MM.1S (cell line): ENCODE measurements around the gene SMIM14.
A peak's percentile ranks its signal among the peaks of the same experiment; 100 is the strongest.

Experiments
- DNase-seq: peaks from one replicate; pipeline ENCODE4 v3.0.0-alpha.2; 2015
- H2AFZ ChIP-seq: fragments of 300-600 bp; sonication (generic); 2 replicates; pipeline ENCODE4 v1.6.0; 2016; ENCODE audit warnings: antibody characterized with exemption, low read length
- H3F3A ChIP-seq: fragments of 300-600 bp; sonication (generic); 2 replicates; pipeline ENCODE4 v1.6.1; 2016; ENCODE audit warnings: mild to moderate bottlenecking, antibody characterized with exemption, low read length, moderate library complexity, mixed read lengths; ENCODE audit not compliant: insufficient read depth
- H3K27ac ChIP-seq: fragments of 300-600 bp; sonication (generic); 2 replicates; pipeline ENCODE4 v1.5.1; 2016; ENCODE audit warnings: mild to moderate bottlenecking, low read length
- H3K27me3 ChIP-seq: fragments of 300-600 bp; sonication (generic); replicated peaks from 2 replicates; pipeline ENCODE4 v1.6.0; 2016; ENCODE audit warnings: low read length; ENCODE audit not compliant: insufficient read depth
- H3K36me3 ChIP-seq: fragments of 300-600 bp; sonication (generic); replicated peaks from 2 replicates; pipeline ENCODE4 v1.6.1; 2016; ENCODE audit warnings: mild to moderate bottlenecking, low read length, mixed read lengths; ENCODE audit not compliant: insufficient read depth
- H3K4me1 ChIP-seq: fragments of 300-600 bp; sonication (generic); 2 replicates; pipeline ENCODE4 v1.6.1; 2016; ENCODE audit warnings: low read length, mixed read lengths
- H3K4me2 ChIP-seq: fragments of 300-600 bp; sonication (generic); 2 replicates; pipeline ENCODE4 v1.6.0; 2016; ENCODE audit warnings: low read depth, low read length
- H3K4me3 ChIP-seq: fragments of 300-600 bp; sonication (generic); 2 replicates; pipeline ENCODE4 v1.5.1; 2016; ENCODE audit warnings: low read length, mixed read lengths
- H3K79me2 ChIP-seq: fragments of 300-600 bp; sonication (generic); 2 replicates; pipeline ENCODE4 v1.6.1; 2016; ENCODE audit warnings: mixed run types, low read length, mixed read lengths
- H3K9ac ChIP-seq: fragments of 300-600 bp; sonication (generic); 2 replicates; pipeline ENCODE4 v1.6.1; 2016; ENCODE audit warnings: low read length, mixed read lengths
- H3K9me2 ChIP-seq: fragments of 300-600 bp; sonication (generic); replicated peaks from 2 replicates; pipeline ENCODE4 v1.6.1; 2016; ENCODE audit warnings: mild to moderate bottlenecking, low read length, mixed read lengths; ENCODE audit not compliant: insufficient read depth
- H3K9me3 ChIP-seq: fragments of 300-600 bp; sonication (generic); replicated peaks from 2 replicates; pipeline ENCODE4 v1.6.1; 2016; ENCODE audit warnings: mild to moderate bottlenecking, low read length, mixed read lengths; ENCODE audit not compliant: insufficient read depth
- H4K20me1 ChIP-seq: fragments of 300-600 bp; sonication (generic); 2 replicates; pipeline ENCODE4 v1.6.1; 2016; ENCODE audit warnings: mild to moderate bottlenecking, low read length, moderate library complexity, mixed read lengths; ENCODE audit not compliant: insufficient read depth
- CTCF ChIP-seq: fragments of 300-600 bp; sonication (generic); IDR thresholded peaks from 2 replicates; pipeline ENCODE4 v1.5.1; 2016; ENCODE audit warnings: antibody characterized with exemption, low read length, mixed read lengths
- EZH2 ChIP-seq: fragments of 300-600 bp; sonication (generic); optimal IDR thresholded peaks from 2 replicates; pipeline ENCODE3; 2017; ENCODE audit warnings: low read depth, mild to moderate bottlenecking, antibody characterized with exemption, low read length, mixed read lengths
- EZH2phosphoT487 ChIP-seq: fragments of 300-600 bp; sonication (generic); IDR thresholded peaks from 2 replicates; pipeline ENCODE4 v1.6.1; 2018; ENCODE audit warnings: antibody characterized with exemption, low read length

The SMIM14 gene

GRCh38 chr4:39571504-39571903 lies 67.2 kb downstream of the SMIM14 start:
- DNase-seq: no peak
- no peaks in the 10 kb centered on the region for H3K4me1 ChIP-seq
- no peak overlapping the region for H3K9ac ChIP-seq
- no peak overlapping the region for H2AFZ ChIP-seq
- no peaks in the 10 kb centered on the region for H3F3A ChIP-seq
- no peaks in the 10 kb centered on the region for H3K27me3 ChIP-seq
- no peak overlapping the region for H3K4me2 ChIP-seq
- no peaks in the 10 kb centered on the region for H3K9me2 ChIP-seq
- no peaks in the 10 kb centered on the region for H3K9me3 ChIP-seq
- no peak overlapping the region for H3K4me3 ChIP-seq
- H3K79me2 ChIP-seq: no peaks in the 10 kb centered on the region
- no peak overlapping the region for H3K27ac ChIP-seq
- no peaks in the 10 kb centered on the region for H3K36me3 ChIP-seq
- no peaks in the 10 kb centered on the region for H4K20me1 ChIP-seq
- TF ChIP-seq CTCF (no peak), EZH2 (no peak), EZH2phosphoT487 (no peak)

- TF ChIP-seq EZH2phosphoT487: no peak
- no peak for TF ChIP-seq CTCF
- no peak for TF ChIP-seq EZH2
- H3K9me2 ChIP-seq: no peaks in the 10 kb centered on the region
- H4K20me1 ChIP-seq: no peaks in the 10 kb centered on the region
- H3K9me3 ChIP-seq: no peaks in the 10 kb centered on the region
- no peak overlapping the region for H3K4me2 ChIP-seq
- no peak overlapping the region for H3K9ac ChIP-seq
- DNase-seq: no peak
- no peaks in the 10 kb centered on the region for H3K27me3 ChIP-seq
- no peak overlapping the region for H2AFZ ChIP-seq
- H3F3A ChIP-seq: no peaks in the 10 kb centered on the region
- no peaks in the 10 kb centered on the region for H3K4me1 ChIP-seq
- no peaks in the 10 kb centered on the region for H3K36me3 ChIP-seq
- H3K79me2 ChIP-seq: no peaks in the 10 kb centered on the region
- H3K4me3 ChIP-seq: no peak overlapping the region
- no peak overlapping the region for H3K27ac ChIP-seq
These were observed 67.6 kb downstream of the SMIM14 start for GRCh38 chr4:39571054-39571453.

DNA sequence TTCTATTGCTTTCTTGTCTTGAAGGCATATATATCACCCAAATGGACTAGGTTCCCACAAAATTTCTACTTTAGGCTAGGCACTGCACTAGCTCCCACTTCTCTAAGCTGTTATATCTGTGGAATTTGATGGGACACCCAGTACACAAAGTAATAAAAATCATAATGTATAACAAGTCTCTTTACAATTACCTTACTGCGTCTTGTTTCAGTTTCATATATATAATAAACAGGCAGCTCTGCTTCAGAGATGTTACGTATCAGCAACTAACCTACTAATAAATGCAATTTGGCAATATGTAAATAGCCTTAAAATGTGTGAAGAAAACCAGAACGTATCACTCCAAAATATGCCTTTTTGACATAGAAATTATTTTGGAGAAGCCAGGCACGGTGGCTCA lies 69.5 kb downstream of the SMIM14 start:
- Histone ChIP-seq H3K27me3 (no peaks in the 10 kb centered on the region), H3K36me3 (no peaks in the 10 kb centered on the region), H2AFZ (peak overlapping the region; percentile 71), H3K79me2 (no peaks in the 10 kb centered on the region), H3F3A (no peaks in the 10 kb centered on the region), H4K20me1 (no peaks in the 10 kb centered on the region), H3K9ac (peak overlapping the region; percentile 46; the same call in 1 of the 2 replicates), H3K4me3 (peak overlapping the region; percentile 64), H3K4me1 (no peaks in the 10 kb centered on the region), H3K4me2 (peak overlapping the region; percentile 71), H3K27ac (no peak overlapping the region; the same call in 1 of the 2 replicates), H3K9me3 (no peaks in the 10 kb centered on the region), H3K9me2 (no peaks in the 10 kb centered on the region)
- TF ChIP-seq EZH2 (no peak), EZH2phosphoT487 (no peak), CTCF (no peak)
- DNase-seq: no peak
